HG03066 (cell line): ENCODE measurements around the gene BICD1.

Experiments used
- ATAC-seq: cut with Tn5 transposase; IDR thresholded peaks from one replicate; pipeline ENCODE4 v1.9.1; 2021; ENCODE audit warnings: low read depth; ENCODE audit not compliant: unreplicated experiment

Gene BICD1

DNA sequence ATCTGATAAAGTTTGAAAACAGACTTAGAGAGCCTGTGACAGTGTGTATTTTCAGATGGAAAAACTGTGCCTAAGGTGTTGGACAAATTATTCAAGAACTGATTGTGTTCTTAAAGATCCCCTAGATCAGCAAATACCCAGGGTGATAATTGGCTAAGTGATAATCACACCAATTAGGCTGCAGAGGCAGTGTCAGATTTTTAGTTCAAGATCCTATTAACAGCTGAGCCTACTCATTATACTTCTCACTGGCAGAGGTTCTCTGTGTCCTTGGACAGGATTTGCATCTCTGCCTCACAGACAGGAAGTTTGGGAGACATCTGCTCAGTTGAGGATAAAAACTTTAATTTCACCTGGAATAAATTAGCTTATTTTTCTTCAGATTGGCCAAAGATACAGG lies 288.4 kb downstream of the BICD1 start:
- ATAC-seq, result no peak

DNA sequence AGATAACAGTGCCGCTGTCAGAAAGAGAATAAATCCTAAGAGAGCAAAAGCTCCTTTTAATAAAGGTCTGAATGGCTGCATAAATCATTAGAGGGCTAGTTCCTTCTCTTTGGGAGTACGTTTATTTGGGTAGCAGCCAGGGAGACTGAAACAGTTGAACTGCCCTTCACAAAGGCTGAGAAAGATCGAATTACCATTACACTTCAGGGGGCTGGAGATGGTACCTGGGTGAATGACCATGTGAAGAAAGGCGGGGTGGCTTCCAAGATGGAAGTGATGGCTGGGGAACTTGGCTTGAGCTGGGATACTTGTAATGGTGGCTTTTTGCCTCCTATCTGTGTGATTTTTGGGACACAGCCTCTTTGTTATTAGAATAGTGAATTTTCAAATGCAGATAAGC lies 291.0 kb downstream of the BICD1 start:
- ATAC-seq, result no peak

- ATAC-seq, result no peak
Observed at GRCh38 chr12:32398181-32398580, 291.5 kb downstream of the BICD1 start.

DNA sequence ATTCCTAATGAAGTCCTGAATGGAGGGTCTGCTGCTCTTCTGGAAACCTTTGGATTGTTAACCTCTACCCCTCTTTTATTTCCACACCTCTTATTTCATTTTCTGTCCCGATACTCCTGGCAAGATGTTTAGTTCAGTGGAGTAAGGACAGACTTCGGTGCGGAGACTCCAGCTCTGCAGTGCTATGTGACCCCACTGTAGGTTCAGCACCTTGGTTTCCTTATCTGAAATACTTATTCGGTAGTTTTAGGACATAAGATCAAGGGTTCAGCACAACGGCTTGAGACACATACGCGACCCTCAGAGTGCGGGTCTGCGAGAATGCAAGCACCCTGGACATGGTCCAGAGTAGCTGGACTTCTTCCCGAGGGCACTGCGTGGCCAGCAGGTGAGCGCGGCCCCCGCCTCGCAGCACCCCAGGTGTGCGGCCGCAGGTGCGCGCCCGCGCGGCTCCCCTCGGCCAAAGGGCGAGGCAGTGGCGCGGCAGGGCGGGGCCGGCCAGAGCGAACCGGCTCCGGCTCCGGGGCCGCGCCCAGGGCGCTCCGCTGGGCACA lies 292.2 kb downstream of the BICD1 start:
- no peak for ATAC-seq

DNA sequence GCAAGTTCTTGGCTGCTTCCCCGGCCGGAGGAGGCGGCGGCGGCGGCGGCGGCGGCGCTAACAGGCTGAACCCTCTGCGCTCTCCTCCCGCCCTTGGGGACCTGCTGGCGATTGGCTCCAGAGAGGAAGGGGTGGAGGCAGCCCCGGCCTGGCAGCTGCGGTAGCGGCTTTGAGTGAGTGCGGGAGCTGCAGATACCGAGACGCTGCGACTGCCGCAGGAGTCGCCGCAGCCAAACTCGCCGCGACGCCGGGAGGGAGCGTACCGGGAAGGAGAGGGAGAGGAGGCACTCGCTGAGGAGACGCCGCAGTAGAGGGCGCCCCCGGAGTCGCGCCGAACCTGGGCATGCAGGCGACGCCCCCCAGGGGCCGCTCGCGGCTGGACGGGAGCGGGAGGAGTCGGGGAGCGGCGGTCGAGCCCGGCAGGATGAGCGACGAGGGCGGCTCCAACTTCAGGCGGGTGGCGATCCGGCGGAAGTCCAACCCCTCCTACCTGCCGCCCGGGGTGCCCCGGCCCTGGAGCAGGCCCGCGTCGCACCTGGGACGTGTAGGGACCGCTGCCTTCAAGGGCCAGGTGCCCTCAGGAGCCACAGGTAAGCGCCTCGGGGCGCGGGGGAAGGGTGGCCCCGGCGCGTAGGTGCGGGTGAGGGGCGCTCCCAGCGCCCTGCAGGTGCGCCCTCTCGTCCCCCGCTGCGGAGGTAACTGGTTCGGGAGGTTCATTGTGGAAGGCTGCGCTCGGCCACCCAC lies 292.9 kb downstream of the BICD1 start, which contains the start of gene FGD4:
Gene FGD4, plus strand, starts transcription at position 189 of the 744 bp plus-strand sequence.
- ATAC-seq, result peak; percentile 78

DNA sequence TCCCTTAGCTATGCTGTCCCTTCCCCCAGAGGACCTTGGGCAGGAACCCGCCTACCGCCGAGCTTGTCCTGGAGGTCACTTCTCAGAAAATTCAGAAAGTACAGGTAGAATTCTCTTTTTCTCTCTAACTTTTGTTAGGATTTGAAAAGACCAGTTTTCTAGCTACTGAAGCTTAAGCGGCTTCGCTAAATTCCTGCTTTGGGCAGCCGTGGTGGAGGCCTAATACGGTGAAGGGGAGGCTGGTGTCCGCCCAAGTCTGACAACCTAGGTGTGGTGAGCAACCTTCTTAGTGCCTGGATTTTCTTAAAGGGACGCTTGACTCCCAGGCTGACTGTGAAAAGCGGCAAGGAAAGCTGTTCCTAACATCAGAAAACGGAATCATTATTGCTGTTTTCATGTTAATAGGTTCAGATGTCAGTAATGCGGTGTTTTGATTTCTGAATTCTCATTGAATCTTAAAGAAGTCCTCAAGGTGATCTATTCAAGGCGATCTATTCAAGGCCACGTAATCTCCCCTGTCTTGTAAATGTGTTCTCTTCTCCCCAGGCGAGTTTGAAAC lies 293.5 kb downstream of the BICD1 start:
- no peak for ATAC-seq

DNA sequence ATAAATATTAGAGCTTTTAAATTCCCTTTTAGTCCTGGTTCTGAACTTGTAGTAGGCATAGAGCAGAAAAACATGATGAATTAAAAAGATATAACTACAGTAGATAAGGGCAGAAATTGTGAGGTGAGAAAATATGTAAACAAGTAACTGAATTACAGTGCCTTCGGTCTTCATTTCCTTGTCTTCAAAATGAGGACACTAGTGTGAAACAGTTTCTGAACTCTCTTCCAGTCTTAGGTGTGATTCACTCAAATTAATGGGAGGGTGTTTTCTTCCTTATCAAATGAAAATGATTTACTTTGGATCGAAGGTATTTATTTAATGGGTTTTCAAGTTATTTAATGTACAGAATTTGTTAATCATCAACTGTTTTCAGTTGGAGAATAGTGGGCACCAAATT lies 294.2 kb downstream of the BICD1 start:
- no peak for ATAC-seq

DNA sequence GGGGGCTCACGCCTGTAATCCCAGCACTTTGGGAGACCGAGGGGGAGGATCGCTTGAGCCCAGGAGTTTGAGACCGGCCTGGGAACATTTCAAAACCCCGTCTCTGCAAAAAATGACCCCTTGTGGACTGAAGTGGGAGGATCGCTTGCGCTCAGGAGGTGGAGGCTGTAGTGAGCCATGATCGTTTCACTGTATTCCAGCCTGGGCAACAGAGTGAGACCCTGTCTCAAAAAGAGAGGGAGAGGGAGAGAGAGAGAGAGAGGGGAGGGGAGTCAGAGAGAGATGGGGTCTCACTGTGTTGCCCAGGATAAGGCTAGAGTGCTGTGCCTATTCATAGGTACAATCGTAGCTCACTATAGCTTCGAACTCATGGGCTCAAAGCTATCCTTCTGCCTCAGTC lies 295.5 kb downstream of the BICD1 start:
- ATAC-seq, result no peak

- no peak for ATAC-seq
Observed at GRCh38 chr12:32402946-32403345, 296.3 kb downstream of the BICD1 start.

DNA sequence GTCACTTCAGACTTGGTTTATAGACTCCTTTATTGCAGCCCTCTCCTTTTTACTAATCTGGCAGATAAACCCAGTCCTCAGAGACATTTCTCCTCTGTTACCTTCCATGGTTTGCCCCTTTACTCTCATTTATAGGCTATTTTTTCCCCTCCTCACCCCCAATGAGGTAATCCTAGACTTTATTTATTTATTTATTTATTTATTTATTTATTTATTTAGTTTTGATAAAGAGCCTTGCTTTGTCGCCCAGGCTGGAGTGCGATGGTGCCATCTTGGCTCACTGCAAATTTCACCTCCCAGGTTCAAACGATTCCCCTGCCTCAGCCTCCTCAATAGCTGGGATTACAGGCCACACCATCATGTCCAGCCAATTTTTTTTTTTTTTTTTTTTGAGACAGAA lies 301.1 kb downstream of the BICD1 start:
- ATAC-seq, result no peak

- ATAC-seq, result no peak
Observed at GRCh38 chr12:32413412-32413811, 306.8 kb downstream of the BICD1 start.

GRCh38 chr12:32418221-32418620 lies 311.6 kb downstream of the BICD1 start:
- ATAC-seq, result no peak

DNA sequence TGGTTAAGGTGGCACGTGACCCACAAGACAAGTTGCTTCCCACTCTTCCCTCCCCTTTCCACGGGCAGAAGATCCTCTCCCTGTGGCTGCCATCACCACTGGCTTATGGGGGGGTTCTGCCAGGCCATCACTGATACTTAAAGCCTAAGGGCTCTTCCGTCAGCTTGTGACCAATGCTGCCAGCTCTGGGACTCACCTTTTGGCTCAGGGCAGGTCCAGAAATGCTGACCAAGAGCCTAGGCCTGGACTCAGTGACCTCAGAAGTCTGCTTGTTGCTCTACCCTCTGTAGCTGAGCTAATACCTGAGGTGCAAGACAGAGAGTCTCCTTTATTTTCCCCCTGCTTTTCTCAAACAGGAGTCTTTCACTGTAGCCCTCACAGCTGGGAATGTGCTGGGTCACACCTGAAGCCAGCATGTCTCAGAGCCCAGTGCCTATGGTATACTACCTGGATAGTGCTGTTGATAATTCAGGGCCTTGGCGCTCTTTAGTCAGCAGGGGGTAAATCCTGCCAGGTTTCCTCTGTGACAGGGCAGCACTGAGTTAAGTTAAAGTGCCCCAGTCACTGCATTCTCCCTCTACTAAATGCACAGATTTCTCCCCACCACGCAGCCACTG lies 312.4 kb downstream of the BICD1 start:
- no peak for ATAC-seq

- ATAC-seq, result no peak
Observed at GRCh38 chr12:32419520-32419960, 312.9 kb downstream of the BICD1 start.

DNA sequence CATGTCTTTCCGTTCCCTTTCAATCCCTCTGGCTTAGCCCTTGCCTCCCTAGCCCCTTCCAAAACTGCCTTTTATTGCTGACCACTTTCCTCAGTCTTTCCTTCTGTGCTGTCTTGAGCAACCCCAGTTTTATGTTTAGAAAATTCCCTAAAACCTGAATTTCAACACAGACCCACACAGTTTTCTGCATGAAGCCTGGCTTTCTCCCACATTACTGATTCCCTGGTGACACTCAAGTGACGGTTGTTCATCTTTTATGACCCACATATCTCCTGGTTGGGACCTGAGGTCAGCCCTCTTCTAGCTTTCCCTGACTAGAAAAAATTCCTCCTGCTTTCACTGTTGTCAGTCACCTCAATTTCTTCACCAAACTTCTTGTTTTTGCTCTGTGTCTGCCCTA lies 313.7 kb downstream of the BICD1 start:
- no peak for ATAC-seq

- no peak for ATAC-seq
Observed at GRCh38 chr12:32423559-32423958, 316.9 kb downstream of the BICD1 start.

DNA sequence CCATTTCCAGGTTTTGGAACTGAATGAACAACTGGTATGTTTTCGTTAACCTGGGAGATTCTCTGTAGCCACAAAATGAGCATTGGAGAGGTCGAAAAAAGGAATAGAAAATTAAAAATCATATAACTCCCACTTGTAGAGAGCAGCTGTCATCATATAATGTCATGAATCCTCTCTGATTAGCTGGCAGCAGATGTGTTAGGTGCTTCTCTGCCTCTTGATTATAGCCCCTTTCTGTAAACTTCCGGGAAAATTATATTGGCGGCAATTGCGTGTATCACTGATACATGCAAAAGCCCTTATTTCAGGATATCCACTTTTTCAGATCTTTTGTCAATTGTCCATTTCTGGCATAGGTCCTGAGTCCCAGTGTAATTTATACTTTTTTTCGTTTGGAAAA lies 324.4 kb downstream of the BICD1 start:
- ATAC-seq, result no peak
